ENCODE data around the gene FAM90A26. TPM values are rescaled to one million over a fixed set of nuclear protein-coding genes. Genes with fewer than 3 reads are reported as not detected.

The FAM90A26 gene
- not detected in 5 replicates for total RNA-seq (2022; extraction: Qiagen RNA extraction)

GRCh38 chr4:9169791-9170459, at the start of gene FAM90A26:
TSS of gene FAM90A26 (plus strand) at chr4:9170409. CDS start at chr4:9173173, 2,764 bp downstream.

GRCh38 chr4:9210357-9210756, 40.1 kb downstream of the FAM90A26 start, which contains the start of gene USP17L10:
TSS of gene USP17L10 (plus strand) at chr4:9210657. CDS start at chr4:9210657, 0 bp downstream.

GRCh38 chr4:9215105-9215504, 44.9 kb downstream of the FAM90A26 start, which contains the start of gene USP17L11:
TSS of gene USP17L11 (plus strand) at chr4:9215405. CDS start at chr4:9215405, 0 bp downstream.

GRCh38 chr4:9219852-9220251, 49.6 kb downstream of the FAM90A26 start, which contains the start of gene USP17L12:
TSS of gene USP17L12 (plus strand) at chr4:9220152. CDS start at chr4:9220152, 0 bp downstream.

GRCh38 chr4:9224596-9224995, 54.4 kb downstream of the FAM90A26 start, which contains the start of gene USP17L13:
TSS of gene USP17L13 (plus strand) at chr4:9224896. CDS start at chr4:9224896, 0 bp downstream.

Other genes starting within 250 kb of the FAM90A26 start
- not detected in 5 replicates for gene USP17L10, start 40.2 kb downstream of the FAM90A26 start, total RNA-seq (2022; extraction: Qiagen RNA extraction)
- gene USP17L11, start 45.0 kb downstream of the FAM90A26 start, total RNA-seq (2022; extraction: Qiagen RNA extraction), result not detected in 5 replicates
- gene USP17L12, start 49.7 kb downstream of the FAM90A26 start, total RNA-seq (2022; extraction: Qiagen RNA extraction), result not detected in 5 replicates
- gene USP17L13, start 54.5 kb downstream of the FAM90A26 start, total RNA-seq (2022; extraction: Qiagen RNA extraction), result not detected in 5 replicates
- gene USP17L15, start 64.0 kb downstream of the FAM90A26 start, total RNA-seq (2022; extraction: Qiagen RNA extraction), result not detected in 5 replicates
- not detected in 5 replicates for gene USP17L17, start 73.5 kb downstream of the FAM90A26 start, total RNA-seq (2022; extraction: Qiagen RNA extraction)
- not detected in 5 replicates for gene USP17L18, start 78.2 kb downstream of the FAM90A26 start, total RNA-seq (2022; extraction: Qiagen RNA extraction)
- not detected in 5 replicates for gene USP17L19, start 83.0 kb downstream of the FAM90A26 start, total RNA-seq (2022; extraction: Qiagen RNA extraction)
- gene USP17L20, start 87.7 kb downstream of the FAM90A26 start, total RNA-seq (2022; extraction: Qiagen RNA extraction), result not detected in 5 replicates
- gene USP17L21, start 92.5 kb downstream of the FAM90A26 start, total RNA-seq (2022; extraction: Qiagen RNA extraction), result not detected in 5 replicates
- not detected in 5 replicates for gene USP17L22, start 97.2 kb downstream of the FAM90A26 start, total RNA-seq (2022; extraction: Qiagen RNA extraction)
- gene USP17L24, start 154.8 kb downstream of the FAM90A26 start, total RNA-seq (2022; extraction: Qiagen RNA extraction), result not detected in 5 replicates
- gene USP17L25, start 159.5 kb downstream of the FAM90A26 start, total RNA-seq (2022; extraction: Qiagen RNA extraction), result not detected in 5 replicates
- not detected in 5 replicates for gene USP17L26, start 164.2 kb downstream of the FAM90A26 start, total RNA-seq (2022; extraction: Qiagen RNA extraction)
- not detected in 5 replicates for gene USP17L5, start 169.0 kb downstream of the FAM90A26 start, total RNA-seq (2022; extraction: Qiagen RNA extraction)
- gene USP17L27, start 173.7 kb downstream of the FAM90A26 start, total RNA-seq (2022; extraction: Qiagen RNA extraction), result not detected in 5 replicates
- not detected in 5 replicates for gene USP17L28, start 178.5 kb downstream of the FAM90A26 start, total RNA-seq (2022; extraction: Qiagen RNA extraction)
- gene USP17L29, start 183.2 kb downstream of the FAM90A26 start, total RNA-seq (2022; extraction: Qiagen RNA extraction), result not detected in 5 replicates
- gene USP17L30, start 192.7 kb downstream of the FAM90A26 start, total RNA-seq (2022; extraction: Qiagen RNA extraction), result not detected in 5 replicates

All from A549 treated with Hydrocortisone at 1 μM for 4 hours (cell line).